Stimulated activated CD8-positive, alpha-beta memory T cell treated with anti-CD3 and anti-CD28 coated beads, Interleukin-4, amount 100 ng/mL, for 4 hours (primary cell): ENCODE measurements around the gene ARID3B.
"Not testable (repeated sequence)": the region's sequence is repeated elsewhere in the genome, so short reads cannot be mapped to it uniquely, and the experiment has no call there.

Source experiments
- DNase-seq, 2 donors: peaks; one replicate each; pipeline ENCODE4 v3.0.0-alpha.2; 2020; ENCODE audit warnings: low read depth in 2 of 2, low spot score in 1 of 2

The ARID3B gene

DNA sequence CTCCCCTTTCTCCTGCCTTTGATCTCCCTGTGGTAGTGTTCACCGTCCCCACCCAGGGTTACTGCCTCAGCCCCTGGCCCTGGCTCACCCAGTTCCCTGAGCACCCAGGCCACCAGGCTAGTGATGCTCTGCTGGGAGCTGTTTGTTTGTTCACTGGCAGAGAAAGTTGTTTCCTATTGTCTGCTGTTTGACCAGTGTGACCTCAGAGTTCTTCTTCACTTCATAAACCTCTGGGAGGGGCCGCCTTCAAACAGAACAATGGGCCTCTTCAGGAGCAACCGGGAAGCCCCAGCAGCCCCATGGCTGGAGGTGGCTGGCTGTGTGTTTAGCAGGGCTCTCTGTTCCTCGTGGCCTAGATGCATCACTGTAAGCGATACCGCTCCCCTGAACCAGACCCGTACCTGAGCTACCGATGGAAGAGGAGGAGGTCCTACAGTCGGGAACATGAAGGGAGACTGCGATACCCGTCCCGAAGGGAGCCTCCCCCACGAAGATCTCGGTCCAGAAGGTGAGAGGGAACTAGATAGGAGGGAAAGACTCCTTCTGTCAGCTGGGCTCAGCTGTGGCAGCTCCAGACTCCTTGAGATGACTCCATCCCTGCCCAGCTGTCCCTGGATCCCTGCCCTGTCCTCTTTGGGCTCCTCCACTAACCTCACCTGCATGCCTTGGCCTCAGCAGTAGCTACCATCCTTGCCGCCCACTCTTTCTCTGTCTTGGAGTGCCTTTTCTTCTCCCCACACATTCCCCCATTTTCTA is 78.0 kb downstream of the ARID3B start:
- no peak for DNase-seq

GRCh38 chr15:74619916-74620635 is 79.1 kb downstream of the ARID3B start:
- no peak for DNase-seq

DNA sequence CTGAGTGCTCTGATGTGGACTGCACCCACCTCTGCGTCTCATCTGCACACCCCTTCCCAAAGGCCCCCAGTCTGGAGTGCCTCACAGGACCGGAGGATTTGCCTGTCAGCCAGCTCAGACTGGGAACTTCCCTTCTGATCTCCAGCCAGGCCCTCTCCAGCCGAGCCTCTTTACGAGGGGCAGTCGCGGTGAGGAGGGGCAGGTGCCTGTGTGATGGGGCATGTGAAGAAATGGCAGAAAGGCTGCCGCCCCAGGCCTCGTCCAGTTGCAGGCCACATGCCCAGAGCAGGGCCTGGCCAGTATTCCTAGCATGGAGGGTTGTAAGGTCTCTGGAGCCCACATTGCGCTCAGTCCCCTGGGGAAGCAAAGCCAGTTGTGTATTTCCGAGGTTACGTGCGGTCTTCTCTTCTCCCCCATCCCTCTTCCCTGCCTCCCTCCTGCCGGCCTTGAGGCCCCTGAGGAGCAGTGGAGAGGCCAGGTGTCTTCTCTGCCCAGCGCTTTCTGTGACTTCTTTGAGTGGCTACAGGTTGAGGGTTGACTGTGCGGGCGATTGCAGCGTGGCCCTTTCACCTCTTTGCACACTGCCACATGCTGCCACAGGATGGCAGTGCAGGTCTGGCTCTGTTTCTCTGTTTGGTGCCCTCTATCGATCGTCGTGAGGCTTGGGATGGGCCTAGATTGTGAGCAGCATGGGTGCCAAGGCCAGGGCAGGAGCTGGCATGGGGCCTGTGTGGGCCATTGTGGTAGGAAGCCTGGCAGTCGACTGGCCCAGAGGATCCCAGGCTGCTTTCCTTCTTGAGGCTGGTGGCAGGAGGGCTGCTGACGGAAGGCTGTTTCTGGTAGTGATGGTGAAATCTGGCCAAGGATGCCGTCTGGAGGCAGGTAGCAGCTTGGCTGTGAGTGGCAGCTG is 79.9 kb downstream of the ARID3B start:
- DNase-seq, result peak; percentile 33 to 41

DNA sequence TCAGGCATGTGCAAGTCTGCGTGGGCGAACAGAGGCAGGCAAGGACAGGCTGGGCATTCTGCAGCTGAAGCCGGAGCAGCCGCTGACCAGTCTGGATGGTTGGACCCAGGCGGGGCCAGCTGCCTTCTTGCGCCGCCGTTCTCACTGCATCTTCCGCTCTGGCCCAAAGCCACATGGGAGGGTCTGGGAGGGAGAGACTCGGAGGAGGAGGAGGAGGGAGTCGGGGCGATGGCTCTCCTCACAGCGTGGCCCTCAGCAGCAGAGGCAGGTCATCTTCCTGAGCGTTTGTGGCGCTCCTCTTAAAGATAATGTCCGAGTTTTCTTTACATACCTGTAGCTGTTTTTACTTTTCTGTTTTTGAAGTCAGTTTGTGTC is 80.5 kb downstream of the ARID3B start:
- DNase-seq, result no peak

DNA sequence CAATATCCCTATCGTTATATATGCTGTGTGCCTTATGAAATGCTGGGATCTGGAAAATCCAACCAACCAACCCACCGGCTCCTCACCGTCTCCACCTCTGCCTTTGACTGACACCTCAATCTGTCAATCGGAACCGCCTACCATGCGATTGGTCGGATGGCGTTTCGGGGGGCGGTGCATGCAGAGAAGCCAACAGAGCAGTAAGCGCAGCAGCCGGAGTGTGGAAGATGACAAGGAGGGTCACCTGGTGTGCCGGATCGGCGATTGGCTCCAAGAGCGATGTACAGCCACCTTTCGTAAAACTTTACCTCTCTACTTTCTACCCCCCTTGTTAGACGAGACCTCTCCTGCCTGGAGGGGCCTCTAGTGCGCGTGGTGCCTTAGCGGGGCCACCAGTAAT is 80.9 kb downstream of the ARID3B start:
- no peak for DNase-seq

- no peak for DNase-seq
These were observed 81.7 kb downstream of the ARID3B start for GRCh38 chr15:74622758-74623157.

GRCh38 chr15:74624020-74624602 is 83.1 kb downstream of the ARID3B start:
- DNase-seq, result no peak

- DNase-seq, result no peak
These were observed 84.7 kb downstream of the ARID3B start for GRCh38 chr15:74625693-74626092.

DNA sequence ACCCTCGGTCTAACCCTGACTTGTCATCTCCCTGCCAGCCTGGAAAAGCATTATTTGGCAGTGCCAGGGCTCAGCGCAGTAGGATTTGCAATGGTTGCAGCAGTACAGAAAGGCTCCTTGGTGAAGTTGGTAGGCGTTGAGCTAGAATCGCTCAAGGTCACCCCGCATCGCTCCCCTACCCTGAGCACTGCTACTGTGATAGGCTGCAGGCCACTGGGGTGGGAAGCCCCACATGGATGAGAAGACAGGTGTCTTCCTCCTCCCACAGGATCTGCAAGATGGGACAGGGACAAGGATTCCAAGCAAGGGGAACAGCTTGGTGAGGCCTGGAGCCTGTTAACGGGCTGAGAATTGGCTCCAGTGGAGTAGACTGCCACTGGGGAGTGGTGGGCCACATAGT is 85.3 kb downstream of the ARID3B start:
- no peak for DNase-seq

GRCh38 chr15:74626752-74627692 is 86.0 kb downstream of the ARID3B start:
- DNase-seq, result no peak

- no peak for DNase-seq
These were observed 86.7 kb downstream of the ARID3B start for GRCh38 chr15:74627766-74628165.

DNA sequence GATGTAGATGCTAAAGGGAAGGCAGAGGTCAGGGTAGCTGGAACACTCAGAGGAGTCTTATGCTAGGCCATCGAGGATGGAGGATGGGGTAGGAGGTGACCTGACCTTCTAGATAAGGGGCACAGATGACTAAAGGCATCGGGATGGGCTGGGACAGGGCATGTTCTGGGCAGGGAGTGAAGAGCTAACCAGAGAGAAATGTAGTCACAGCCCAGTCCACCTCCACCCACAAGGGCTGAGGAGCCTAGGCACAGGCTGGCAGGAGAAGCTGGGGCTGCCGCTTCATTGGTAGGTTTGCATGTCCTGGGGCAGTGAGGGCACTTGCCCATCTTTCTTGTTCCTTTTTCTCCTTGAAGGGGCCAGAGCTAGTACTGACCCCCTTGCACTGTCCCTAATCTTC is 87.2 kb downstream of the ARID3B start:
- no peak for DNase-seq

DNA sequence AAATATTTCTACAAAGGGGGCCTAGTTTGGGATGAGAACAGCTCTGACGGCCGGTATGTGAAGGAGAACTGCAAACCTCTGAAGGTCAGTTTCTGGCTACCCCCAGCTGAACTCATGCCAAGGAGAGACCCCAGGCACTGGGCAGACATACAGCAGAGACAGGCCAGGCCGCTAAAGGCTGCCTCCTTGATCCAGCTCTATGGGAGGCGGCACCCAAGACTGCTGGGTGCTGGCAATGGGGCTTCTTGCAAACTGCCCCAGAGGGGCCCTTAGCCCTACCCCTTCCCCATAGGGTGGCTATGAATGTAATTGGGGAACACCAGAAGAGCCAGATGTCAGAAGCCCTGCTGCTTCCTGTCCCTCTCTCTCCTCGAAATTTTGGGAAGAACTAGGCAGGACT is 87.9 kb downstream of the ARID3B start:
- no peak for DNase-seq

- DNase-seq, result not testable (repeated sequence)
These were observed 88.7 kb downstream of the ARID3B start for GRCh38 chr15:74629696-74630095.

DNA sequence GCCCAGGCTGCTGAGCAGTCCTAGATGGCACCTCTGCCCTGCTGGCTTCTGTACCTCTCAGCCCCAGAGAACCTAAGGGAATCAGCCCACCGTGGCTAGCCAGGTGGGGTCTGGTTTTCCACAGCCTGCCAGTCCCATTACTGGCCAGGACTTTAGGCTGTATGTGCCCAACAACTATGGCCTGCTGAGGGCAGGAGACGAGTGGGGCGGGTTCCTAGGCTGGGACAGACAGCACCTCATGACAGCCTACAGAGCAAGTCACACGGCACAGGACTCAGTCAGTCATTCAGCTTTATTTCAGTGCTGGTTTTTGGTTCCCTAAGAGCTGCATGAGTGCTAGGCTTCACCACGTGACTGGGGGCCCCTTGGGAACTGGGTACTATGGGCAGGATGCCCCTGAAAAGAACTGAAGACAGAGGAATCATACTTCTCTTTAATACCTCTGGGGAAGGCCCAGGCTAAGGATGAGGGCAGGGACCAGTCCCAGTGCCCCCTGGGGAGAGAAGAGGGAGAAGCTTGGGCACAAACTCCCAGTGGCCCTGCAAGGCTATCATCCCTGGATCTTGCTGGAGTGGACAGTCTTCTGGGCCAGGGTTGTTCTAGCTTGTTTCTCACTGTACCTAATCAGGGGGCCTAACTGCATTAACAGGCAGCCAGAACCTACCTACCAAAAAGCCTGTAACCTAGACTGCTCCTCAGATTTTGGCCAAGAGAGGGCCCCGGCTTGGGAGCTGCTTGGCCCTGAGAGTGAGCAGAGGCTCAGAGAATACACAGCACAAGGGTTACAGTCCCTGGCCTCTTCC is 89.5 kb downstream of the ARID3B start:
- no peak for DNase-seq

- no peak for DNase-seq
These were observed 90.0 kb downstream of the ARID3B start for GRCh38 chr15:74631087-74631385.

DNA sequence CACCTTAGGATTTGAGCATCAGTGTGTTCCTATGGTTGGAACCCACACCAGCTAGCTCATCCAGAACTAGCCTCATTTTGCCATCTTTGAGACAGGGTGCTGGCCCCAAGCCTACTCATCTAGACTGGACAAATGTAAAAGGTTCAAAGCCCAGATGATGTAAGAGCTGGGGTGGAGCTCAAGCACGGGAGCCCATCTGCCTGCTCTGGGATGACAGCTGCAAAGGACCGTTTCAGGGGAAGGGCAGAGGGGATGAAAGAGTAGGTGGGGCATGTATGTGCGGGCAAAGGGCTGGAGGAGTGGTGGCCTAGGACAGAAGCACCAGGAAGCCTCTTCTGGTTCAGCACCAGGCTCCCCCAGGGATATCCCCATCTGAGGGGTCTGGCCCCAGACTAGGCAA is 90.4 kb downstream of the ARID3B start:
- no peak for DNase-seq

GRCh38 chr15:74631935-74632560 is 91.0 kb downstream of the ARID3B start:
- DNase-seq, result peak in 1 of 2 donors; percentile 31

GRCh38 chr15:74632601-74633000 is 91.6 kb downstream of the ARID3B start:
- DNase-seq, result no peak
